Left ventricle myocardium inferior (tissue), 1 donor: ENCODE measurements around the gene KIAA0513. TPM values are rescaled to one million over a fixed set of nuclear protein-coding genes. Genes with fewer than 3 reads are reported as not detected.

Experiments
- DNase-seq: peaks from one replicate; pipeline ENCODE4 v3.0.0-alpha.2; 2020
- H3K27ac ChIP-seq: fragments of 200-600 bp; replicated peaks from 2 replicates; pipeline ENCODE4 v1.8.0; 2021
- H3K27me3 ChIP-seq: fragments of 200-600 bp; 2 replicates; pipeline ENCODE4 v1.8.0; 2021; ENCODE audit warnings: low read depth
- H3K36me3 ChIP-seq: fragments of 200-600 bp; 2 replicates; pipeline ENCODE4 v1.8.0; 2021
- H3K4me1 ChIP-seq: fragments of 200-600 bp; 2 replicates; pipeline ENCODE4 v1.8.0; 2021
- H3K4me3 ChIP-seq: fragments of 200-600 bp; 2 replicates; pipeline ENCODE4 v1.8.0; 2021; ENCODE audit warnings: mild to moderate bottlenecking, moderate library complexity
- H3K9me3 ChIP-seq: fragments of 200-600 bp; replicated peaks from 2 replicates; pipeline ENCODE4 v1.8.0; 2021
- CTCF ChIP-seq: fragments of 200-600 bp; IDR thresholded peaks from 2 replicates; pipeline ENCODE4 v1.8.0; 2021; ENCODE audit warnings: antibody characterized with exemption, mild to moderate bottlenecking, borderline replicate concordance
- intact Hi-C: fragments of 100-400 bp; cut with micrococcal nuclease; formaldehyde crosslinking; loops from one replicate; pipeline ENCODE4 v1.11.0; 2022
- total RNA-seq: library from RNA; stranded (reverse); fragmentation: NEBNext Ultra II Directional; extraction: Animal tissue kit (Norgen Biotek cat#: 25700); gene quantifications from one replicate; pipeline ENCODE4 v1.2.1, GENCODE V29; 2021
- donor health status: DM: no; HTN: yes; CAD: no; lungs with severe emphysema.

The KIAA0513 gene
- total RNA-seq, 1 donor from 2014 or later, result 10.0 TPM

DNA sequence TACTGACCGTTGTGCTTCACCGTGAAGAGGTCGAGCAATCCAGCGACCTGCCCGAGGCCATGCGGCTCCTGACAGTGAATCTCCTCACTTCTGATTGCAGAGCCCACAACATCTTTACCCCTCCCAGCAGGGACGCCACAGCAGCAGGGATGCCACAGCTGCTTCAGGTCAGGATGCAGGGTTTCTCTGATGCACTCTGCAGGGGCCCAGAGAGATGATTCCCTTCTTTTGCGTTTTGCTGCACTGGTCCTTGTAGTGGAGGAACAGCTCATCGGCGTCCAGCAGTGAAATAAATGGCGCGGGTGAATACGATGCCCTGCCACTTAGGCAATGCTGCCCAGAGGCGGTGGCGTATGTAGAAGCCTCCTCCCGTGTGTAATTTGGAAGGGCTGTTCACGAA is 5.6 kb downstream of the KIAA0513 start:
- DNase-seq, result no peak
- no peaks in the 10 kb centered on the region for H3K27me3 ChIP-seq
- TF ChIP-seq CTCF, result no peak
- intact Hi-C loops, result no loop called here
- no peaks in the 10 kb centered on the region for H3K9me3 ChIP-seq
- H3K27ac ChIP-seq, result no peak overlapping the region
- no peaks in the 10 kb centered on the region for H3K36me3 ChIP-seq
- no peak overlapping the region for H3K4me3 ChIP-seq
- peaks cover 17% of the 10 kb centered on the region for H3K4me1 ChIP-seq

DNA sequence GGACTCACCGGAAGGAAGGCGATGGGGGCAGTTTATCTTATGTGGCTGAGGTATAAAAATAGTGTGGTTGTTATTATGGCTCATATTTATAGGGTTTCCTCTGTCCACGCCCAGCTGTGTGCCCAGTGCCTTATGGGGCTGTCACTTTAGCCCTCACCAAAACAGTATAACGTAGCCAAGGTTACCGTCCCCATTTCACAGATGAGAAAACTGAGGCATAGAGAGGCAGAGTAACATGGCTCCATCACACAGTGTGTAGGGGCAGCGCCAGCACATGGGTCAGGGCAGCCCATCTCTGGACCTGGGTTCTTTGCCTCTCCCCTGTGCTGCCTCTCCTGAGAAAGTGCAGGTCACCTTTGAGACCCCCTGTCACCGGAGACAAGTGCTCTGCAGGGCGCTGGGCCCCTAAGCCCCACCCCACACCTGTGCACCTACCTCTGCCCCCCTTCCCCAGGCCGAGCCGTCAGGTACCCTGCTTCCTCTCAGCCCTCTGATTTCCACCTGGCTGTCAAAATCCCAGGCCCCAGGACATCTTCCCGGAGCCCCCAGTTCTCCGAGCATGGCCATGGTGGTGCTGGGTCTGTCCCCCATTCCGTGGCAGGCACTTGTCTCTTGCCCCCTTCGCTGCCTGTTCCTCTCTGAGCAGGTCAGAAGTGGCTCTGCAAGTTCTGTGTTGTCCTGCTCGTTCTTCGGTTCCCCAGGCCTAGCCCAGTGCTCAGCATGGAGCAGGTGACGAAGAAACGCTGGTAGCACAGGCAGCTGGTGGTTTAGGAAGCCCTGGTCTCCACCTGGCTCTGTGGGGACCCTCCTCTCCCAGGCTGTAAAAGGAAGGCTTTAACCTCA is 7.2 kb downstream of the KIAA0513 start:
- Histone ChIP-seq H3K27me3 (no peaks in the 10 kb centered on the region), H3K4me1 (peaks cover under 1% of the 10 kb centered on the region), H3K27ac (no peak overlapping the region), H3K36me3 (no peaks in the 10 kb centered on the region), H3K4me3 (no peak overlapping the region), H3K9me3 (no peaks in the 10 kb centered on the region)
- TF ChIP-seq CTCF, result no peak
- no peak for DNase-seq
- intact Hi-C loops, result no loop called here

GRCh38 chr16:85036236-85037049 is 8.8 kb downstream of the KIAA0513 start:
- intact Hi-C loops, result no loop called here

GRCh38 chr16:85037050-85037410 is 9.4 kb downstream of the KIAA0513 start:
- Histone ChIP-seq H3K4me1 (no peaks in the 10 kb centered on the region), H3K9me3 (no peaks in the 10 kb centered on the region), H3K27me3 (no peaks in the 10 kb centered on the region), H3K4me3 (no peak overlapping the region), H3K36me3 (no peaks in the 10 kb centered on the region), H3K27ac (no peak overlapping the region)
- TF ChIP-seq CTCF, result no peak
- no peak for DNase-seq
- intact Hi-C loops, result no loop called here

More at GRCh38 chr16:85036236-85037049, 8.8 kb downstream of the KIAA0513 start:
- DNase-seq, result no peak
- no peak for TF ChIP-seq CTCF
- Histone ChIP-seq H3K9me3 (no peaks in the 10 kb centered on the region), H3K27ac (no peak overlapping the region), H3K36me3 (no peaks in the 10 kb centered on the region), H3K4me3 (no peak overlapping the region), H3K27me3 (no peaks in the 10 kb centered on the region), H3K4me1 (no peaks in the 10 kb centered on the region)

GRCh38 chr16:85037721-85038120 is 10.1 kb downstream of the KIAA0513 start:
- intact Hi-C loops, result no loop called here
- Histone ChIP-seq H3K27me3 (no peaks in the 10 kb centered on the region), H3K4me1 (no peaks in the 10 kb centered on the region), H3K9me3 (no peaks in the 10 kb centered on the region), H3K4me3 (no peak overlapping the region), H3K36me3 (no peaks in the 10 kb centered on the region), H3K27ac (no peak overlapping the region)
- DNase-seq, result no peak
- no peak for TF ChIP-seq CTCF
